ENCODE measurements around the gene CHSY3.
"Not testable (repeated sequence)": the region's sequence is repeated elsewhere in the genome, so short reads cannot be mapped to it uniquely, and the experiment has no call there.

CHSY3 gene

GRCh38 chr5:130171699-130172098, 267.4 kb downstream of the CHSY3 start:
- DNase-seq: no peak

GRCh38 chr5:130183115-130183514, 278.9 kb downstream of the CHSY3 start:
- DNase-seq: no peak

- peak; percentile 81 for DNase-seq
Observed at GRCh38 chr5:130189961-130190360, 285.7 kb downstream of the CHSY3 start.

- DNase-seq: no peak
Observed at GRCh38 chr5:130198927-130199326, 294.7 kb downstream of the CHSY3 start.

GRCh38 chr5:130206686-130207085, 302.4 kb downstream of the CHSY3 start:
- DNase-seq: no peak

GRCh38 chr5:130213607-130214006, 309.3 kb downstream of the CHSY3 start:
- no peak for DNase-seq

GRCh38 chr5:130216286-130216685, 312.0 kb downstream of the CHSY3 start:
- no peak for DNase-seq

GRCh38 chr5:130222573-130222972, 318.3 kb downstream of the CHSY3 start:
- no peak for DNase-seq

- not testable (repeated sequence) for DNase-seq
Observed at GRCh38 chr5:130226556-130226955, 322.3 kb downstream of the CHSY3 start.

GRCh38 chr5:130227699-130228098, 323.4 kb downstream of the CHSY3 start:
- DNase-seq: no peak

GRCh38 chr5:130231786-130232185, 327.5 kb downstream of the CHSY3 start:
- no peak for DNase-seq

GRCh38 chr5:130234816-130235215, 330.6 kb downstream of the CHSY3 start:
- DNase-seq: no peak

Measured in NCI-H2171 treated with DMSO at 0.1 percent for 48 hours (cell line).